Skeletal muscle cell (primary cell): ENCODE data around the gene ZIC4.

Experiments
- DNase-seq: peaks from one replicate; pipeline ENCODE4 v3.0.0-alpha.2; 2010; ENCODE audit warnings: low read depth
- H3K4me3 ChIP-seq: 2 replicates; pipeline ENCODE4 v1.5.1; 2011; ENCODE audit warnings: low read depth, mild to moderate bottlenecking, control low read depth, low read length, moderate library complexity

Gene ZIC4

DNA sequence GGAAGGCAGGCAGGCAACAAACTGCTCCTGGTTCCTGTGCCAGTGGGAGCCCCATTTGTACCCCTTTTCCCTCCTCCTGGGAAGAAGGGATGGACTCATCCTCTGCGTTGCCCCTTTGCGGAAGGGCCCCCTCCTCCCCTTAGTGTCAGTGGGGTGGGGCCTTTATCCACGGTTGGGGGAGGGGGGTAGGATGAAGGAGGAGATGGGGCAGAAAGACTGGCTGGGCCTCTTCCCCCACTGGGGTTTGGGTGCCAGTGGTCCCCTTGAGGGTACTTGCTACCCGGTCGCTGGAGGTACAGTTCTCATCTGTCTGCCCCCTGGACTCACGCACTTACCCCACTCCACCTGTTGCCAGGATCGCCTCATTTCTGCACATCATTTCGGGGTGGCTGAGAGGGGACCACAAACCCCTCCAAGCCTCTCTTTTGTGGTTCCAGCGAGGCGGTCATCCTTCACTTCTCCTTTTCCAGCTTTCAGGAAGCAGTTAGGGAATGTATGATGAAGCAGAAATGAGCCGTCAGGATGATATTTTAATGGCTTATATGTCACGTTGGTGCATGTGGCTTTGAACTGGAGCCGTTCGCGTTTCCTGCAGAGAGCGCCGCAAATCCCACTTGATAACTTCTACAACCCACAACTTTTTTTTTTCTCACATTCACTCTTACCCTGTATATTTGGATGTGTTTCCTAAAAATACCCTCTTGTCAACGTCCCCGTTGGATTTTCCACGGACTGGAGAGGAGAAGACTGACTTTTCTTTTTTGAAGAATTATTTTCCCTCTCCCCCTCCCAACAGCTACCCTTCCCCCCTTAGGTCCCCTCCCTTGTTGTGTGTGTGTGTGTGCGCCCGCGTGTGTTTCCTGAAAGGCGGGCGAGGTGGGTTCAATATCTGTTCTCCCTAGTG, at the start of gene ZIC4:
ZIC4 (minus strand) TSS at position 516 of the 904 bp plus-strand sequence. CDS start 3,746 bp downstream, outside the sequence.
- DNase-seq = no peak
- no peak within 1 kb of the TSS for H3K4me3 ChIP-seq

DNA sequence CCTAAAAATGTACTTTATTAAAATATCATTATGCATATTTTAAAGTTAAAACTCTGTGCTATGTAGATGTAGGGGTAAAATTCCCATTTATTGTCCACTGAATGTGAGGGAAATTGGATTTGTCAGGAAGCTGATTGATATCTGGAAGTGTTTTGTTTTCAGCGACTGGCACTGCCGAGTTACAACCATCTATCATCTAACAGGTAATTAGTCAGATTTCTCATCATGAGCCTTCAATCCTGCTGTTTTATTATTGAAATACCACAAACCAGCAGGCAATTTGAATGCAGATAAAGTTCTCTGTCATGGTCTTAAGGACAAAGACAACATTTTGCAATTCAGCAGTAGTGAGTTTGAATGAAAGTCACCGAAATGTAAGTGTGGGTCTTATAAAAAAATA, 43.3 kb upstream of the ZIC4 start:
- no peak overlapping the region for H3K4me3 ChIP-seq
- DNase-seq = no peak

DNA sequence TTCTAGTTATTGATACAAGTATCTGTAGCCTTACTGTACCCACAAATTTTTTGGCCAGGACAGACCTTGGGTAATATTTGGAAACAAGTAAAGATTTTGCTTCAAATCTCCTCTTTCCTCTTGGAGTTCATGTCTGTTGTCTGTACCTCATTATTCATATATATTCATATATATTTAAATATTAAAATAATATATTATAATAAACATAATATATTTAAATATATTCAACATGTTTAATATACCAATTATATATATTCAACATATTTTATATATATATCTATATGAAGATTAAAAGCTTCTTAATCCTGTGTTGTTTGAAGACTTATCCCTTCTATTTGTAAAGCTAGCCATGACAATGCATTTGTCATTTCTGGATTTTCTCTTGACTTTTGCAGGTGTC, 40.9 kb upstream of the ZIC4 start:
- no peak overlapping the region for H3K4me3 ChIP-seq
- no peak for DNase-seq

DNA sequence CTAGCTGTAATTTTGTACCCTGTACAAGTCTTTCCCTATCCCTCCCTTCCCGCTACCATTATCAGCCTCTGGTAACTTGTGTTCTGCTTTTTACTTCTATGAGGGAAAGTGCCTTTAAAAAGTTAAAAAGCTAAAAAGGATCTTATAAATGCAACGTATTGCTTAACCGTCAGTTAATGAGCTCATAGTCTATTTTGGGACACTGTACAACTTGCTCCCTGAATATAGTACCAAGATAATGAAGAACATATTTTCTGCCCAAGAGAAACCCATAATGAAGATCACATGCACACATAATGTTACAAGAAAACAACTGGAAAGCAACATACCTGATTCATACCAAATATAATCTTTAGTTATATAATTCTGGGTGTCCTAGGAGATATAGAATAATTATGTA, 25.4 kb upstream of the ZIC4 start:
- DNase-seq = no peak
- no peak overlapping the region for H3K4me3 ChIP-seq

DNA sequence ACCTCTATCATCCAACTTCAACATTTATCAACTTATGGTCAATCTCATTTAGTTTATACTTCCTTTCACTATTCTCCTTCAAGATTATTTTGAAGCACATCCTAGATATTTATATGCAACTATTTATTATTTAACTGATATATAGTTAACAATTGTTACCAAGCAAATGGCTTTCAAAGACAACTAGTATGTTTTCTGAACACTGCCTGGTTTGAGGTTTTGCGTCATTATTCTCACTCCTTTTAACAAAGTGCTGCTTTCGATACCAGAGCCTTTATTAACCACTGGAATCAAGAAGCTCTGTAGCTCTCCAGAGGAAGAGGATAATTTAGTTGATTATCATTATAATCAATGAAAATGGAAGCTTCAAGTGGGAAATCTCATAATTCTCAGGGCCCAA, 22.4 kb upstream of the ZIC4 start:
- H3K4me3 ChIP-seq = no peak overlapping the region
- no peak for DNase-seq

DNA sequence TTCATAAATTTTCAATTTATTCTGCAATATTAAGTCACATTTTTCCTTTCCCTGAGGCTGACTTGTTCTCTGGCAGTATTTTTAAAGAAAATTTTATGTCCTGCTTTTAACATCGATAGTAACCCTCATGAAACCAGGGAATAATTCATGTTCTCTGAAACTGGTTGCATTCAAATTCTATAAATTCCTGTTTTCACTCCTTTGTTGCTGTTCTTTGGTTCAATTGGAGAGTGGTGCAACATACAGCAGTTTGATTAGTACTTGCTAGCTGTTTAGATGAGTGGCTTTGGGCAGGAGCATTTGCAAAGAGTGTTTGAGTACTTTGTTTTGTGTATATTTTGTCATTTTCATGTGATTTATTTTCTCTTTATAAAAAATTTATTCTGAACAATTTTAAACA, 22.0 kb upstream of the ZIC4 start:
- no peak overlapping the region for H3K4me3 ChIP-seq
- no peak for DNase-seq

DNA sequence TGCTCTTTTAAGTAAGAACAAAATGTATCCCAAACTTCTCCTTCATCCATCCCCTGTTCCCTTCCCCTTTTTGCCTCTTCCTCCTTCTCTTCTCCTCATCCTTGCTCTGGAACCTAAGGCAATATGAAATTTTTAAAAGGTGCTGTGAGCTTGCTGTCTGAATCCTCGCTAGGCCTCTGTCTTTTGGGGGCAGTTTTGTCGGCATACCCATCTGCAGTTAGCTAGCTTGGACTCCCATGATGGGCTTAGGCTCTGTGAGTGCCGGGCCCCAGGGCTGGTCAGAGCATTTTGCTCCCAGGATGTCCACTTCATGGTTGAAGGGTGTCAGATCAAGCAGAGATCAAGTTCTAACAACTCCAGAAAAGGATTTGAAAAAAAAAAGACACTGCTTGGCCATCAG, 21.4 kb upstream of the ZIC4 start:
- no peak for DNase-seq
- no peak overlapping the region for H3K4me3 ChIP-seq

DNA sequence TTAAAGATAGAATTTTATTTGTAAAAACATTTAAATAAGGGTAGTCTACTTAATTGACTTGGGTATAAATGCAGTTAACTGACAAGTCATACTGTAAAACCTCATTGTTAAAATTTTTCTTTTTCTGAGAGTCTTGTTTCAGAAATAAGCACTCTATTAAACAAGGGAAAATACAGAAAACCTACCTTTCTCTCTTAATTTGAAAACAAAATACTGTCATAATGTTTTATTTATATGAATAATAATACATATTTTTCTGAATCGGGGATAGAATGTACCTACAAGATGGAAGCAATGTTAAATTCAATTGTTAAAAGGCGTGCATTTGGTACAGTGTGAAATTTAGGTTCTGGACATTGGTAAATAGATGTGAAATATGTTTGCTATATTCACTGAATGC, 20.6 kb upstream of the ZIC4 start:
- no peak for DNase-seq
- no peak overlapping the region for H3K4me3 ChIP-seq

DNA sequence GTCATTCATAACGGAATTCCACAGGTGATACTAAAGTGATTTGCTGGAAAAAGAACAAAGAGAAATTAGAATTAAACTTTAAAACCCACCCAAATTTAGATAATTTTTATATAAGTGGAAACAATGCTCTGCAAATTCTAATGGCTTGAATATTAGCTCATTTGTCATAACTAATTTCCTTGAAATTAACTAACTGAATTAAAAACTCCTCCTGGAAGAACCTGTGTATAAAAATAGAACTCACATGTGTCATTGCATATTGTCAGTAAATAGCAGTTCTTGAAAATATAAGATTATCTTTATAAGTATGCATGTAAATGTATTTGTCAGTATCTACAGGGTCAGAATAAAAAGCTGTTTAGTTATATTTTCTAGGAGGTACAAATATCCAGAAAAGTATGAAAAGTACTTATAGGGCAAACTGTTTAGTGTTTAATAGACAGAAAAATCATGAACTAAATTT, 19.1 kb upstream of the ZIC4 start:
- no peak for DNase-seq
- no peak overlapping the region for H3K4me3 ChIP-seq

DNA sequence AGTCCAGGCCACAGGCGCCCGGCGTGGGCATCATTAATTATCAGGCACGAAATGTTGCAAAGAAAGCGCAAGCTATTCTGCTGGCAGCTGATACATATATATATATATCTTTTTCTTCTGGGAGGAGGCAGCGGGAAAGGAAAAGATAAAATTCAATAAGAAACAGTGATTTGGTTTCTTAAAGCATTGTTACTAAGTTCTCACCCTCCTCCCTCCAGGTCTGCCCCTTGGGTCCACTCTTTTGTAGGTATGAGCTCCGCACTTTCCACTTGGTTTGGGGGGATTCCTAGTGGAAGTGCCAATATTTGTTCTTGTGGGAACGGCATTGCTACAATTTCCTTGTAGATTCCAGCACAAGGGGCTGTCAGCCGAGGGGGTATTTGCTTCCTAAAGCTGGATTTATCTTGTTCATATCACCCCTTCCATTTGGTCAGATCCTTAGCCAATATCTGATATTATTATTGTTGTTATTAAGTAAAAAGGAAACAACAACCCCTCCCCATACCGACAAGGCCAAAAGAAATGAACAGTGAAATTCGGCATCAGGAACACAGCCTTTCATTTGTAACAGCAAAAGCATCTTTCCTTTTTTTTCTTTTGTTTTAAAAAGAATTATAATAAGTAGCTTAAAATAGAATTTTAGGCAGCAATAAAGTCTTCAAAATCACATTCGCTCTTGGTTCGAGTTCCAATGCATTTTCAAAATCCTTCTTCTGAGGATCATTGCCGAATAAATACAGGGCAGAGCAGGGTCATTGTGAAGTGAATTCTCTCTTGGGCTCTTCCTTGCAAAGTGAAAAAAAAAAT, 18.4 kb upstream of the ZIC4 start:
- no peak overlapping the region for H3K4me3 ChIP-seq
- no peak for DNase-seq

DNA sequence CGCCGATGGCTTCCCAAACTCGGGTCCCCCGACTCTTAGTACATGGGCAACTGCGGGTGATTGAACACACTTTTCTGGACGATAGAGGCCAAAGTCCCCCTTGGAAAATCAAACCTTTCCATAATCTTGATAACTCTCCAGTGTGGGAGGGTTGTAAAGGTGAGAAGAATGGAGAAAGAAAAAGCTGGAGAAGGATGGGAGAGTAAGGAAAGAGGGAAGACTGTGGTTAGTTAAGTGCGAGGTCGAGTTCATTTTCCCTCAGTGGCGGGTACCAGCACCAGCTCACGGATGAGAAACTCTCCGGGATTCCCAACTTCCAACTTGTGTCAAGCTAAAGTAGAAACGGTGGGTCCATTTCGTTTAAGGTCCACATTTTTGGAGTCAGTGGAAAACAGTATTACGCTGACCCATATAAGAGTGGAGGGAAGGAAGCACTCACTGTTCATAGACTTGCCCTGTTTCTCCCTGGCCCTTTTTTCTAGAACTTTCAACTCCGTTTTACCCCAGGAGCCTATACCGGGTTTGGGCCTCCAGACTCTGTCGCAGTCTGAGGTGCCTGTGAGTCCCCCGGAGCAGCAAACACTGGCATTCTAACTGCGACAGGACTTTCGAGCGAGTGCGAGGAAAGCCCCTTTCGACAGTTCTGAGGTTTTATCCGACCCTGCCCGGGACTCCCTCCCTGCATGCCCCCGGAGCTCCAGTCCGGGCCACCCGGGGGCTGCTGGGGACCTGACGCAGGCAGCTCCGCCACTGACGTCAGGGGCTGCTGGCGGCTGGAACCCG, 17.6 kb upstream of the ZIC4 start:
- H3K4me3 ChIP-seq = no peak overlapping the region
- no peak for DNase-seq

DNA sequence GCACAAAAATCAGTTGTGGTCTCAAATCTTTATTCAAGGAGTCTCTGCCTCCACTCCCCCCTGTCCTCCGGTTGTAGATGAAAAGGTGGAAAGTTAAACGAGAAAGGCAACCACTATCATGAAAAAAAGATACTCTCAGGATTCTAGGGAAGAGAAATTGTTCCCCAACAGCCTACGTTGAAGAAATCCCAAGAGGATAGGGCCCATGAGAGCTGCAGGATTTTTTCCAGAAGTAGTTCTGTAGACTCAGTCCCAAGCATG, 17.1 kb upstream of the ZIC4 start:
- no peak for DNase-seq
- no peak overlapping the region for H3K4me3 ChIP-seq

DNA sequence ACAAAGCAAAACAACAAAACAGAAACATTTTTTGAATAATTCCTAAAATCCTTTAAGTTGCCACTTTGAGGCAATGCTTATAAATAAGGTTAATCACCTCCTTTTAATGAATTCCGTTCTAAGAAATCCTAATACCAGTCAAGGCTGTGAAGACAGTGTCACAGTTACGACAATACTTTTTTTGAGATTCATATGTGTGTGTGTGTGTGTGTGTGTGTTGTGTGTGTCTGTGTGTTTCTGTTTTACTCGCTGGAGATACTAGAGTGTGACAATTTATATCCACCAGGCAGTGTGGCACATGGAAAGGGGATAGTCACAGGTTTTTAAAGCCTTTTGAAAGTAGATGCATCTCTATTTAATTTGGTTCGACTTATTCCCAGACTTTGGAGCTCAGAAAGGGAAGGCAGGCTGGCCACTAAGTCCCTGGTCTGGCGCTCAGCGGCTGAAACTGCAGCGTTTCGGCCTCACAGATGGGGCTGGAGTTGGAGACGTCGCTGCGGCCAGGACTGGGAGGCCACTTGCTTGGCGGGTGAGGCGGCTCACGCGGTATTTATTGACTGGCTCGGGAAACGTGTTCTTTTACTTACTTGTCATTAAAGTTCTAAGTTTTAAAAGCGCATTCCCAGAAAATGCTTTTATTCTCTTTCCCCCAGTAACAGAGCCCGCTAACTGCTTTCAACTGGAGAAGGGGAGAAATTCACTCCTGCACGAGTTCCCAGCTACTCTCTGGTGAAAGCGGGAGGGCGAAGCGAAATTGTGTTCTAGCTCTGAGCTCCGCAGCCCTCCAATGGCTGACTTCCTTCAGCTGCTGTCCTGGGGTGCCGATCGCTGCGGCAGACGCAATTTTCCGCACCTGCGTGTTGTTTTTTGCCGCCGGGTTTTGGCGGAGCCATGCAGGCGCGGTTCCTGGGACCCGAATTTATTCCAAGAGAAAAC, 16.5 kb upstream of the ZIC4 start:
- H3K4me3 ChIP-seq = no peak overlapping the region
- DNase-seq = no peak

DNA sequence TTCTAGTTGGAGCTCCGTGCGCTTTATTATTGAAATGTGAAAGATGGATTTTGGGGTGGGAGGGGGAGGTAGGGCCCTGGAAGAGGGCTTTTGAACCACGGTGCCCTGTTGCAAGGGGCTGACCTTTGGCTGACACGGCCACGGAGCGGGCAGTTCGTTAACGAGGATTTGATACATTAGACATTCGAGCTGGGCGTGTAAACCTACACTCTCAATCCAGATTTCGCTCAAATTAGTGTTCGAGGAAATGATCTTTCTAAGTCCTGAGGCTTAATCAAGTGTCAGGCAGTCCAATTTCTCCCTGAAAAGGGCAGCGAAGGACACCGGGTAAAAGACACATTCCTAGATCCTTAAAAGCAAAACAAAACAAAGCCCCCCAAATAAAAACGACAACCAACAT, 15.9 kb upstream of the ZIC4 start:
- H3K4me3 ChIP-seq = no peak overlapping the region
- no peak for DNase-seq

DNA sequence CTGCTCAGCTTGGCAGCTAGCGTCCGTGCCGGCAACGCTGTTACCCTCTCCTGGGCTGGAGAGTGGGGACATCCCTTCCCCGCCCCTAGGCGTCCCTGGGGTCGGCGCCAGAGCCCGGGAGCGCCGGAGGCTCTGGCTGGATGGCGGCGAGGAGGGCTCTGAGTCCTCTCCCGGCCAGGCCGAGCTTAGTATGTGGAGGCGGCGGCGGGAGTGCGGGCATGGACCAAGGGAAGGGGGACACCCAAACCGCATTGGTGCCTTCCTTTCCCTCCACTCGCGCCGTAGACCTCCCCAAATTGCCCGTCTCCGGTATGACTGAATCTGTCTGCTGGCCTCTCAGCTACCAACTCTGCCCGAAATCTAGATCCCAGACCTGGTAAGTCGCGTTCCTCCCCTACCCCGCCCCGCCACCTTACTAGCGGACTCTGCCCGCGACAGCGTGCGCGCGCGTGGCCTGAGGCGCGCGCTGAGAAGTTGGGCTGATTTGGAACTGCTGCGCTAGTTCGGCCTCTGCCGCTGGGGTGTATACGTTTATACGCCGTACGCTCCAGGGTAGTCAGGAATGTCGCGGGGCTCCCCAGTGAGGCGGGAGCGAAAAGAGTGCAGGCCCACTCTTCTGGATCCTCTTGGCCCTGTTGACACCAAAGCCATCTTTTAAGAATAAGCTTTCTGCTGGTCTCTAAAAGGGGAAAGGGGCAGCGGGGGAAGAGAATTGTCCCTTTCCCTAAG, 15.0 kb upstream of the ZIC4 start:
- no peak for DNase-seq
- H3K4me3 ChIP-seq = peak overlapping the region; percentile 29

DNA sequence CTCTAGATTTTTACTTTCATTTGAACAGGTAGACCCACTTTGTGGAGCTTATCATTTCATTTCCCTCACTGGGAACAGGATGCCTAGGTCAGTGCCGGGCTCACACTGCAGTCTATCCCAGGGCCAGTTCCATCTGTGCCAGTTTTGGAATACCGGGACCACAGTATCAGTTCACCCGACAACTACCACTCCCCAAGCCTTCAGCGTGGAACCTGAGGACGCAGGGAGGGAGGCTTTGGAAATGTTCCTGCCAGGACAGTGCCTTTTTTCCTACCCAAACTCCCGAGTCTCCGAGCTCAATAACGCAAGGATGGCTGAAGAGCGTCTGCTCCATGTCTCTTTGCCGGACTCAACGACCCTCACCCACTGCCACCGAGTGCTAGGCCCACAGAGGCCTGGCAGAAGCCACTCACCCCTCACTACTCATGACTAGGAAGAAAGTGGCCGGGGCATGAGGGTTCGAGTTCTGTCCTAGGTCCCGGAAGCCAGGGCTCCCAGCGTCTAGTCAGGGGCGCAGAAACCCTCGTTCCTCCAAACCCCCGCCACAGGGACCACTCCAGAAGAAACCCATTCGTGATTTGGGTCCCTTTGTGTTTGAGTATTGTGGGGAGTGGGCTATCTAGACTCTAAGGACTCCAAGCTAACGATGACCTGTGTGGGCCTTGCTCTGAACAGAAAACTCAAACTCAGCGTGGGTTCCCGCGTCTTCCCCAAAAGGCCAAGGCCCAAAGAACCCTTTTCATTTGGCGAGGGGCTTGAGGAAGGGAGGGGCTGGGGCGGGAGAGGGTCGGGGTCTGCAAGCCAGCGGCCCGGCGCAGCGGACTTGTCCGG, 14.2 kb upstream of the ZIC4 start:
- no peak for DNase-seq
- H3K4me3 ChIP-seq = peak overlapping the region; percentile 29

DNA sequence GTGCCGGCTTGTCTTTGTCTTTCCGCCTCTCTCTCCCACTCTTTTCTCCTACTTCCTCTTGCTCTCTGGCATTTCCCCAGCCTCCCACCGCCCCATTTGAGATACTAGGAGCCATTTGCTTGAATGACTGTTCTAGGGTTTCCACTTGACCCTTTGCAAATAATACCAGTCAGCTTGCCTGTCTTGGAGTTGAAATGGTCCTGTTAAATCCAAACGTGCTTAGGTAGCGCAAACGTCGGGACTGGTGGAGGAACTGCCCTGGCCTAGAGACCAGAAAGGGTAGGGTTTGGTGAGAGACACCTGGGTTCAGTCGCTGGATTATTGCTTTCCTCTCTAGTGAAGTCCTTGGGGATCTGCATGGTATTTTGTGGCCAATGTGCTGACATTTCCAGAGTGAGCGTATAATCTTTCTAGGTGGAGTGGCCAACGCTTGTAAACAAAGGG, 13.5 kb upstream of the ZIC4 start:
- no peak for DNase-seq
- no peak overlapping the region for H3K4me3 ChIP-seq
